H1 (cell line): Measurements from ENCODE around the gene NDUFA5. TPM values are rescaled to one million over a fixed set of nuclear protein-coding genes. Genes with fewer than 3 reads are reported as not detected.

Source experiments
- CHD7 ChIP-seq: fragments of 300-600 bp; sonication (generic); IDR thresholded peaks from 2 replicates; pipeline ENCODE4 v1.7.1; 2012; ENCODE audit warnings: low read length, moderate library complexity, mild to moderate bottlenecking, inconsistent platforms; ENCODE audit not compliant: insufficient replicate concordance
- KDM4A ChIP-seq: IDR thresholded peaks from one replicate; pipeline ENCODE4 v1.7.1; 2012; ENCODE audit warnings: low read depth, mild to moderate bottlenecking, moderate library complexity, low read length, inconsistent platforms; ENCODE audit not compliant: severe bottlenecking
- NRF1 ChIP-seq: IDR thresholded peaks from 2 replicates; pipeline ENCODE4 v1.6.1; 2011; ENCODE audit warnings: mild to moderate bottlenecking, low read depth, low read length, improper control_type of control experiment
- POLR2A ChIP-seq, 2 experiments: IDR thresholded peaks; 1 replicate in 1 of 2; 2 replicates in 1 of 2; pipeline ENCODE4 v1.6.1; 2011; ENCODE audit warnings: low read depth in 2 of 2, low read length in 2 of 2, mild to moderate bottlenecking in 2 of 2; ENCODE audit errors: control extremely low read depth in 1 of 2
- POLR2AphosphoS5 ChIP-seq: IDR thresholded peaks from 2 replicates; pipeline ENCODE4 v1.6.1; 2011; ENCODE audit warnings: low read depth, low read length
- RFX5 ChIP-seq: IDR thresholded peaks from 2 replicates; pipeline ENCODE4 v1.6.1; 2011; ENCODE audit warnings: low read depth, low read length, improper control_type of control experiment, borderline replicate concordance
- SP2 ChIP-seq: IDR thresholded peaks from 2 replicates; pipeline ENCODE4 v1.6.1; 2012; ENCODE audit warnings: mild to moderate bottlenecking, low read length, inconsistent platforms
- SUZ12 ChIP-seq: fragments of 200-600 bp; sonication (generic); IDR thresholded peaks from 2 replicates; pipeline ENCODE4 v1.6.1; 2012; ENCODE audit warnings: mild to moderate bottlenecking, inconsistent platforms, low read length, moderate library complexity, mixed read lengths
- ZNF274 ChIP-seq: IDR thresholded peaks from 2 replicates; pipeline ENCODE4 v1.7.0; 2012; ENCODE audit warnings: low read length, borderline replicate concordance; ENCODE audit errors: extremely low read depth
- polyA plus RNA-seq, 7 experiments: library from polyadenylated mRNA; depleted of rRNA in 3 of 7; stranded (reverse) in 5 of 7; unstranded in 2 of 7; fragments of >200 nt in 5 of 7; fragments of 200-250 nt in 2 of 7; gene quantifications; 1 replicate in 5 of 7; 2 replicates in 1 of 7; 4 replicates in 1 of 7; pipeline versions ENCODE4 v1.2.1 to v1.2.3, GENCODE V29; 2011 to 2013; ENCODE audit warnings: missing spikeins in 2 of 7, mixed read lengths in 2 of 7
- total RNA-seq: library from RNA; stranded (reverse); fragmentation: NEBNext Ultra II Directional; extraction: Animal tissue kit (Norgen Biotek cat#: 25700); gene quantifications from 2 replicates; pipeline ENCODE4 v1.2.1, GENCODE V29; 2021

Gene NDUFA5
- total and polyA plus RNA-seq, 2 of the 8 experiments (the other 6 are each of a cell fraction or from before 2014, with no cell fraction given): 7.6 to 76.3 TPM

GRCh38 chr7:123534383-123535260 is 23.0 kb downstream of the NDUFA5 start, which contains the start of gene IQUB (continued):
- TF ChIP-seq CHD7 (no peak), SUZ12 (no peak), ZNF274 (no peak), RFX5 (no peak), KDM4A (peak; percentile 44), NRF1 (no peak), POLR2AphosphoS5 (0 out of 2 replicates have a peak, but pooled peaks have one; percentile 20), SP2 (no peak), POLR2A (IDR thresholded peaks at IDR 0.05; ENCODE audit: control extremely low read depth in 1 of 2, low read depth in 2 of 2, low read length in 2 of 2) (peak in 1 of 2 experiments; percentile 57; a peak in 2 of 3 replicates)
